H9 (cell line): ENCODE measurements around the gene AGR3. TPM values are rescaled to one million over a fixed set of nuclear protein-coding genes. Genes with fewer than 3 reads are reported as not detected.

Source experiments
- DNase-seq: peaks from one replicate; pipeline ENCODE4 v3.0.0-alpha.2; 2017
- H2AFZ ChIP-seq: one replicate; pipeline ENCODE4 v1.6.1; 2013; ENCODE audit warnings: mild to moderate bottlenecking, low read length, control low read depth, moderate library complexity
- H2AK5ac ChIP-seq: 2 replicates; pipeline ENCODE4 v1.6.1; 2013; ENCODE audit warnings: low read length, control low read depth, mixed read lengths; ENCODE audit not compliant: insufficient read length
- H2BK120ac ChIP-seq: one replicate; pipeline ENCODE4 v1.6.1; 2013; ENCODE audit warnings: low read depth, mild to moderate bottlenecking, low read length, control low read depth, inconsistent platforms; ENCODE audit not compliant: poor library complexity, severe bottlenecking
- H2BK12ac ChIP-seq: 2 replicates; pipeline ENCODE4 v1.6.1; 2013; ENCODE audit warnings: low read length, control low read depth, mixed read lengths, low read depth; ENCODE audit not compliant: insufficient read length
- H2BK15ac ChIP-seq: 2 replicates; pipeline ENCODE4 v1.6.1; 2013; ENCODE audit warnings: low read depth, low read length, control low read depth
- H2BK20ac ChIP-seq: one replicate; pipeline ENCODE4 v1.6.1; 2013; ENCODE audit warnings: low read depth, mild to moderate bottlenecking, low read length, control low read depth, inconsistent platforms; ENCODE audit not compliant: poor library complexity, severe bottlenecking
- H2BK5ac ChIP-seq: 2 replicates; pipeline ENCODE4 v1.6.1; 2013; ENCODE audit warnings: low read length, control low read depth, mixed read lengths; ENCODE audit not compliant: insufficient read length
- H3K14ac ChIP-seq: 2 replicates; pipeline ENCODE4 v1.6.1; 2013; ENCODE audit warnings: low read length, control low read depth; ENCODE audit not compliant: insufficient read depth
- H3K18ac ChIP-seq: 2 replicates; pipeline ENCODE4 v1.6.1; 2013; ENCODE audit warnings: low read depth, mild to moderate bottlenecking, mixed read lengths, low read length, control low read depth; ENCODE audit not compliant: insufficient read length
- H3K23ac ChIP-seq: 2 replicates; pipeline ENCODE4 v1.6.1; 2013; ENCODE audit warnings: low read length, control low read depth, mixed read lengths, low read depth; ENCODE audit not compliant: insufficient read length
- H3K23me2 ChIP-seq: 2 replicates; pipeline ENCODE4 v1.6.1; 2013; ENCODE audit warnings: low read depth, mild to moderate bottlenecking, mixed read lengths, low read length, control low read depth; ENCODE audit not compliant: insufficient read length, poor library complexity, severe bottlenecking
- H3K27ac ChIP-seq: 2 replicates; pipeline ENCODE4 v1.5.1; 2013; ENCODE audit warnings: low read length, control low read depth, mixed read lengths, low read depth; ENCODE audit not compliant: insufficient read length
- H3K27me3 ChIP-seq: 2 replicates; pipeline ENCODE4 v1.6.1; 2013; ENCODE audit warnings: low read length, control low read depth, inconsistent platforms; ENCODE audit not compliant: insufficient read depth
- H3K4ac ChIP-seq: 2 replicates; pipeline ENCODE4 v1.6.1; 2013; ENCODE audit warnings: low read depth, mild to moderate bottlenecking, control low read depth, inconsistent platforms, low read length, moderate library complexity
- H3K4me1 ChIP-seq: 2 replicates; pipeline ENCODE4 v1.6.1; 2013; ENCODE audit warnings: low read length, control low read depth, inconsistent platforms; ENCODE audit not compliant: insufficient read depth
- H3K4me2 ChIP-seq: 2 replicates; pipeline ENCODE4 v1.6.1; 2013; ENCODE audit warnings: low read length, control low read depth, mixed read lengths; ENCODE audit not compliant: insufficient read length, insufficient read depth
- H3K56ac ChIP-seq: 2 replicates; pipeline ENCODE4 v1.6.1; 2013; ENCODE audit warnings: low read depth, mild to moderate bottlenecking, mixed read lengths, low read length, control low read depth; ENCODE audit not compliant: insufficient read length
- H3K79me1 ChIP-seq: 2 replicates; pipeline ENCODE4 v1.6.1; 2013; ENCODE audit warnings: low read depth, mild to moderate bottlenecking, moderate library complexity, low read length, control low read depth, inconsistent platforms; ENCODE audit not compliant: insufficient read depth, poor library complexity, severe bottlenecking
- H3K79me2 ChIP-seq: 2 replicates; pipeline ENCODE4 v1.6.1; 2013; ENCODE audit warnings: low read length, control low read depth, inconsistent platforms; ENCODE audit not compliant: insufficient read depth
- H3K9ac ChIP-seq: 2 replicates; pipeline ENCODE4 v1.6.1; 2013; ENCODE audit warnings: low read length, control low read depth, mixed read lengths; ENCODE audit not compliant: insufficient read length; ENCODE audit errors: extremely low read depth
- H3K9me3 ChIP-seq: one replicate; pipeline ENCODE4 v1.6.1; 2013; ENCODE audit warnings: low read depth, low read length, inconsistent platforms; ENCODE audit not compliant: control insufficient read depth
- H3T11ph ChIP-seq: one replicate; pipeline ENCODE4 v1.6.1; 2013; ENCODE audit warnings: mild to moderate bottlenecking, low read length, control low read depth, inconsistent platforms
- H4K20me1 ChIP-seq: one replicate; pipeline ENCODE4 v1.6.1; 2013; ENCODE audit not compliant: control insufficient read depth, insufficient read length, insufficient read depth
- H4K5ac ChIP-seq: 2 replicates; pipeline ENCODE4 v1.6.1; 2013; ENCODE audit warnings: low read depth, mild to moderate bottlenecking, mixed read lengths, low read length, control low read depth; ENCODE audit not compliant: insufficient read length
- H4K8ac ChIP-seq: replicated peaks from 2 replicates; pipeline ENCODE4 v1.6.1; 2013; ENCODE audit warnings: low read length, control low read depth, mixed read lengths, low read depth; ENCODE audit not compliant: insufficient read length
- H4K91ac ChIP-seq: 2 replicates; pipeline ENCODE4 v1.6.1; 2013; ENCODE audit warnings: low read depth, mild to moderate bottlenecking, moderate library complexity, mixed read lengths, low read length, control low read depth; ENCODE audit not compliant: insufficient read length
- H3K27ac Mint-ChIP-seq, 3 experiments: 2 replicates in 2 of 3; 3 replicates in 1 of 3; pipeline ENCODE4 v1.8.0; 2020 to 2021; ENCODE audit warnings: mixed read lengths in 3 of 3, mild to moderate bottlenecking in 1 of 3, moderate library complexity in 1 of 3
- H3K27me3 Mint-ChIP-seq: 2 replicates; pipeline ENCODE4 v1.8.0; 2021; ENCODE audit warnings: low read depth, mild to moderate bottlenecking, moderate library complexity, mixed read lengths
- H3K36me3 Mint-ChIP-seq, 3 experiments: 2 replicates in 2 of 3; 3 replicates in 1 of 3; pipeline ENCODE4 v1.8.0; 2020 to 2021; ENCODE audit warnings: low read depth in 3 of 3, mixed read lengths in 3 of 3; ENCODE audit not compliant: insufficient read depth in 1 of 3
- H3K4me1 Mint-ChIP-seq, 2 experiments: 2 replicates each; pipeline ENCODE4 v1.8.0; 2020; ENCODE audit warnings: mixed read lengths in 2 of 2
- H3K4me3 Mint-ChIP-seq, 2 experiments: 2 replicates in 1 of 2; 3 replicates in 1 of 2; pipeline ENCODE4 v1.8.0; 2020 to 2021; ENCODE audit warnings: mild to moderate bottlenecking in 2 of 2, mixed read lengths in 2 of 2, moderate library complexity in 1 of 2
- H3K9me3 Mint-ChIP-seq, 2 experiments: 2 replicates in 1 of 2; 3 replicates in 1 of 2; pipeline ENCODE4 v1.8.0; 2020; ENCODE audit warnings: mild to moderate bottlenecking in 2 of 2, mixed read lengths in 2 of 2, moderate library complexity in 1 of 2
- CTCF ChIP-seq: fragments of 200-600 bp; sonication (generic); conservative IDR thresholded peaks from 3 replicates; pipeline ENCODE4 v1.8.0; 2021; ENCODE audit warnings: antibody characterized with exemption, mild to moderate bottlenecking
- WGBS: extraction: QIAGEN DNeasy Blood & Tissue Kit; methylation state at CpG from one replicate; pipeline ENCODE4 v1.1.7; 2013; ENCODE audit warnings: missing lambda C conversion rate, low lambda C conversion rate, mixed read lengths; ENCODE audit not compliant: insufficient read length; ENCODE audit errors: extremely low coverage; 5-methylcytosine and 5-hydroxymethylcytosine counted together
- total RNA-seq: library from RNA; stranded (reverse); gene quantifications from 2 replicates; pipeline ENCODE4 v1.2.1, GENCODE V29; 2021

The AGR3 gene
- total RNA-seq, 1 experiment from 2014 or later = not detected

DNA sequence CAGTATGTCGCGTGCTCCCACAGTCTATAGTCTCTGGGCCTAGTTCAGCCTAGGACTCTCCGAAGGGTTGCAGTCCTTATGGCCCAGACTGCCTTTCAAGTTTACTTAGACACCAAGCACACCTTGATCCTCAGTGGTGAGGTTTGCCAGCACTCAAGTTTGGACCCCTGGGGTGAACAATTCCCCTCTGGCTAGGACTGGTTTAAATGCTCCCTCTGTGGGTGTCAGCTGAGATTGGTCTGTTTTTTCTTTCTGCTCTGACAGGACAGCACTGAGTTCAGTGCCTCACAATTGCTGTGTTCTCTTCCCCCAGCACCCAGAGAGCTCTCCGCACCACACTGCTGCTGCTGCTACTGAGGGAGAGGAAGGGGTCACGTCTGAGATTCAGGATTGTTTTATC is 31.9 kb upstream of the AGR3 start:
- Histone ChIP-seq H4K91ac (no peak overlapping the region), H3K14ac (no peak overlapping the region), H2BK15ac (no peak overlapping the region), H3K9me3 (no peaks in the 10 kb centered on the region), H3K79me1 (no peaks in the 10 kb centered on the region), H3K4ac (no peak overlapping the region), H3K23me2 (no peaks in the 10 kb centered on the region), H3K23ac (no peak overlapping the region), H3K18ac (no peak overlapping the region), H3K79me2 (no peaks in the 10 kb centered on the region), H4K20me1 (no peaks in the 10 kb centered on the region), H2BK12ac (no peak overlapping the region), H3K27ac (no peak overlapping the region), H2AK5ac (no peak overlapping the region), H2AFZ (no peak overlapping the region), H4K5ac (no peak overlapping the region), H3K4me2 (no peak overlapping the region), H2BK120ac (no peak overlapping the region), H3K27me3 (no peaks in the 10 kb centered on the region), H3K9ac (no peak overlapping the region), H4K8ac (no peak overlapping the region), H3K4me1 (peaks cover 10% of the 10 kb centered on the region; the same call in 1 of the 2 replicates), H3K56ac (no peak overlapping the region), H3T11ph (no peak overlapping the region), H2BK5ac (no peak overlapping the region), H2BK20ac (no peak overlapping the region)
- no CpG with 5 or more reads among the region's 5 CpGs for WGBS
- Mint-ChIP-seq H3K27me3 (no peaks in the 10 kb centered on the region), H3K4me3 (no peak overlapping the region), H3K27ac (peak overlapping the region in 1 of 3 experiments; percentile 31; a peak in 3 of 7 replicates), H3K9me3 (no peaks in the 10 kb centered on the region), H3K4me1 (peaks cover 25 to 29% of the 10 kb centered on the region in 2 experiments), H3K36me3 (peaks cover 0 to 9% (median 0%) of the 10 kb centered on the region in 3 experiments; a peak in 1 of 7 replicates)
- DNase-seq = peak; percentile 37
- TF ChIP-seq CTCF = no peak
